ENCODE results near the gene CCT6B.

DNA sequence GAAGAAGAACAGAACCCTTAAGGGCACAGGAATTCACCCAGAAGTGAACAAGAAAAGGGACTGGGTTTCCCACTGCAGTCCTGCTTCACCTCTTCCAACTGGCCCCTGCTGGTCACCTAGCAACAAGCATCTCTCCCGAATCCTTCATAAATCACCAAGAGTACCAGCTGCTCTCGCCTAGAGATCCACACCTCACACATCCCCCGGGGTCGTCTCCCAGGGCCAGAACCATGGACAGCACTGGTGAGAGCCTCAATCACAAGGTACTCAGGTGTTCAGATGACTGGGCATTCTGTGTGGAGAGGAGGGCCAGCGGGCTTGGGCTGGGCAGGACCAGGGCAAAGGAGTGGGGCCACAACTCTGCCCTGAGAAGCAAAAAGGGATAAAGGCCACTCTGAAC, 65.9 kb downstream of the CCT6B start:
- TF ChIP-seq, protein P1, sequence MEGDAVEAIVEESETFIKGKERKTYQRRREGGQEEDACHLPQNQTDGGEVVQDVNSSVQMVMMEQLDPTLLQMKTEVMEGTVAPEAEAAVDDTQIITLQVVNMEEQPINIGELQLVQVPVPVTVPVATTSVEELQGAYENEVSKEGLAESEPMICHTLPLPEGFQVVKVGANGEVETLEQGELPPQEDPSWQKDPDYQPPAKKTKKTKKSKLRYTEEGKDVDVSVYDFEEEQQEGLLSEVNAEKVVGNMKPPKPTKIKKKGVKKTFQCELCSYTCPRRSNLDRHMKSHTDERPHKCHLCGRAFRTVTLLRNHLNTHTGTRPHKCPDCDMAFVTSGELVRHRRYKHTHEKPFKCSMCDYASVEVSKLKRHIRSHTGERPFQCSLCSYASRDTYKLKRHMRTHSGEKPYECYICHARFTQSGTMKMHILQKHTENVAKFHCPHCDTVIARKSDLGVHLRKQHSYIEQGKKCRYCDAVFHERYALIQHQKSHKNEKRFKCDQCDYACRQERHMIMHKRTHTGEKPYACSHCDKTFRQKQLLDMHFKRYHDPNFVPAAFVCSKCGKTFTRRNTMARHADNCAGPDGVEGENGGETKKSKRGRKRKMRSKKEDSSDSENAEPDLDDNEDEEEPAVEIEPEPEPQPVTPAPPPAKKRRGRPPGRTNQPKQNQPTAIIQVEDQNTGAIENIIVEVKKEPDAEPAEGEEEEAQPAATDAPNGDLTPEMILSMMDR (IDR thresholded peaks at IDR 0.05): no peak
- no peak for TF ChIP-seq POLR2A (IDR thresholded peaks at IDR 0.05)
